SK-N-SH (cell line): ENCODE measurements around the gene SLC5A12. TPM values are rescaled to one million over a fixed set of nuclear protein-coding genes. Genes with fewer than 3 reads are reported as not detected.

Experiments
- CTCF ChIA-PET: fragments of 300-600, 350-600 bp; formaldehyde crosslinking; extraction: SDS; loops from one replicate; lab custom pipeline; 2021; lab: Yijun Ruan, JAX
- POLR2A ChIA-PET: fragments of 350-600 bp; sonication (Branson Sonifier 250); formaldehyde crosslinking; extraction: SDS; loops from one replicate; lab custom pipeline; 2020; ENCODE audit warnings: antibody characterized with exemption, inconsistent platforms; lab: Yijun Ruan, JAX
- DNase-seq: peaks from one replicate; pipeline ENCODE4 v3.0.0; 2012
- H2AFZ ChIP-seq: fragments of 200-600 bp; sonication (generic); 2 replicates; pipeline ENCODE4 v1.8.1; 2016; ENCODE audit warnings: antibody characterized with exemption, mild to moderate bottlenecking, low read depth
- H3F3A ChIP-seq: fragments of 200-600 bp; sonication (generic); replicated peaks from 2 replicates; pipeline ENCODE3; 2016; ENCODE audit warnings: antibody characterized with exemption, mild to moderate bottlenecking; ENCODE audit not compliant: insufficient read depth
- H3K27ac ChIP-seq, 2 experiments: fragments of 200-500 bp in 1 of 2; fragments of 200-600 bp in 1 of 2; sonication (Bioruptor generic) in 1 of 2; sonication (generic), shearing (Covaris generic) in 1 of 2; 2 replicates each; pipeline versions ENCODE4 v1.5.1 to v1.6.1; 2014 to 2016; ENCODE audit warnings: low read depth in 2 of 2, inconsistent platforms in 1 of 2, low read length in 1 of 2, mild to moderate bottlenecking in 1 of 2, mixed read lengths in 1 of 2
- H3K27me3 ChIP-seq: fragments of 200-600 bp; sonication (generic), shearing (Covaris generic); 2 replicates; pipeline ENCODE4 v1.6.1; 2016; ENCODE audit warnings: mixed run types; ENCODE audit not compliant: insufficient read depth
- H3K36me3 ChIP-seq, 2 experiments: fragments of 200-500 bp in 1 of 2; fragments of 200-600 bp in 1 of 2; sonication (Bioruptor generic) in 1 of 2; sonication (generic) in 1 of 2; replicated peaks in 1 of 2; 2 replicates each; pipeline versions ENCODE3 to v1.5.1; 2014 to 2016; ENCODE audit warnings: low read length in 1 of 2, mild to moderate bottlenecking in 1 of 2; ENCODE audit not compliant: insufficient read depth in 2 of 2, control insufficient read depth in 1 of 2
- H3K4me1 ChIP-seq, 2 experiments: fragments of 200-500 bp in 1 of 2; fragments of 200-600 bp in 1 of 2; sonication (Bioruptor generic) in 1 of 2; sonication (generic), shearing (Covaris generic) in 1 of 2; 2 replicates each; pipeline versions ENCODE4 v1.5.1 to v1.6.1; 2014 to 2016; ENCODE audit warnings: low read depth in 1 of 2, low read length in 1 of 2, mixed run types in 1 of 2; ENCODE audit not compliant: insufficient read depth in 2 of 2, control insufficient read depth in 1 of 2
- H3K4me2 ChIP-seq: fragments of 200-600 bp; sonication (generic), shearing (Covaris generic); 2 replicates; pipeline ENCODE4 v1.6.1; 2017; ENCODE audit warnings: mixed run types
- H3K4me3 ChIP-seq, 2 experiments: fragments of 200-500 bp in 1 of 2; fragments of 200-600 bp in 1 of 2; sonication (Bioruptor generic) in 1 of 2; sonication (generic), shearing (Covaris generic) in 1 of 2; 2 replicates each; pipeline versions ENCODE4 v1.5.1 to v1.8.1; 2014 to 2016; ENCODE audit warnings: low read depth in 2 of 2, inconsistent platforms in 1 of 2, low read length in 1 of 2, mild to moderate bottlenecking in 1 of 2, mixed read lengths in 1 of 2, moderate library complexity in 1 of 2
- H3K79me2 ChIP-seq: fragments of 200-600 bp; sonication (generic); 2 replicates; pipeline ENCODE4 v1.8.1; 2017; ENCODE audit warnings: mild to moderate bottlenecking; ENCODE audit not compliant: insufficient read depth
- H3K9ac ChIP-seq: fragments of 200-600 bp; sonication (generic); 2 replicates; pipeline ENCODE4 v1.6.1; 2017; ENCODE audit warnings: mixed run types
- H3K9me2 ChIP-seq: fragments of 200-600 bp; sonication (generic); 2 replicates; pipeline ENCODE4 v1.6.1; 2017; ENCODE audit warnings: mixed run types
- H3K9me3 ChIP-seq: fragments of 200-600 bp; sonication (generic); 2 replicates; pipeline ENCODE4 v1.6.1; 2017; ENCODE audit warnings: mixed run types, mild to moderate bottlenecking, moderate library complexity
- H4K20me1 ChIP-seq: fragments of 200-600 bp; sonication (generic); 2 replicates; pipeline ENCODE4 v1.6.1; 2017; ENCODE audit warnings: mild to moderate bottlenecking, mixed run types; ENCODE audit not compliant: insufficient read depth
- CTCF ChIP-seq: fragments of 200-600 bp; sonication (generic); IDR thresholded peaks from 2 replicates; pipeline ENCODE4 v1.6.1; 2017; ENCODE audit warnings: antibody characterized with exemption, mild to moderate bottlenecking, moderate library complexity
- FOSL2 ChIP-seq: IDR thresholded peaks from 2 replicates; pipeline ENCODE4 v1.4.0; 2012; ENCODE audit warnings: low read depth, mild to moderate bottlenecking, moderate library complexity, borderline replicate concordance
- FOXJ3 ChIP-seq: sonication (generic); formaldehyde crosslinking; IDR thresholded peaks from 2 replicates; pipeline ENCODE4 v1.5.1; 2020; ENCODE audit warnings: mild to moderate bottlenecking, missing genetic modification reagents
- FOXM1 ChIP-seq: IDR thresholded peaks from 2 replicates; pipeline ENCODE4 v1.4.0; 2012; ENCODE audit warnings: low read depth, mild to moderate bottlenecking
- GABPA ChIP-seq: IDR thresholded peaks from 2 replicates; pipeline ENCODE4 v1.4.0; 2012; ENCODE audit warnings: low read depth, mild to moderate bottlenecking
- GATA2 ChIP-seq: sonication (generic); formaldehyde crosslinking; IDR thresholded peaks from 2 replicates; pipeline ENCODE4 v1.5.0; 2020; ENCODE audit warnings: mild to moderate bottlenecking, missing genetic modification reagents
- IRF3 ChIP-seq: fragments of 150-350 bp; IDR thresholded peaks from 2 replicates; pipeline ENCODE4 v1.6.1; 2016; ENCODE audit warnings: mild to moderate bottlenecking, low read depth, low read length
- JUND ChIP-seq: IDR thresholded peaks from 2 replicates; pipeline ENCODE4 v1.4.0; 2012
- MAX ChIP-seq: IDR thresholded peaks from 2 replicates; pipeline ENCODE4 v1.4.0; 2012; ENCODE audit warnings: low read depth
- MEF2A ChIP-seq: IDR thresholded peaks from 2 replicates; pipeline ENCODE4 v1.4.0; 2012; ENCODE audit warnings: low read depth, borderline replicate concordance
- NFIC ChIP-seq: IDR thresholded peaks from 2 replicates; pipeline ENCODE4 v1.4.0; 2012; ENCODE audit warnings: borderline replicate concordance
- REST ChIP-seq: IDR thresholded peaks from 2 replicates; pipeline ENCODE4 v1.6.1; 2012; ENCODE audit warnings: mild to moderate bottlenecking, low read depth, low read length, moderate library complexity
- TCF12 ChIP-seq: IDR thresholded peaks from 2 replicates; pipeline ENCODE4 v1.4.0; 2012
- USF2 ChIP-seq: fragments of 150-350 bp; IDR thresholded peaks from 2 replicates; pipeline ENCODE4 v1.6.1; 2017; ENCODE audit warnings: antibody characterized with exemption, low read length, low read depth, borderline replicate concordance
- YY1 ChIP-seq: IDR thresholded peaks from 2 replicates; pipeline ENCODE4 v1.4.0; 2012; ENCODE audit warnings: low read depth, mild to moderate bottlenecking
- polyA plus RNA-seq, 3 experiments: library from polyadenylated mRNA; depleted of rRNA; stranded (reverse); fragments of >200 nt; gene quantifications; 2 replicates each; pipeline ENCODE4 v1.2.3, GENCODE V29; 2012

Gene SLC5A12
- polyA plus RNA-seq, 1 of the 3 experiments (the other 2 are of a cell fraction) = 0.03 TPM

- no peak for TF ChIP-seq IRF3
- no peak for TF ChIP-seq JUND
- TF ChIP-seq REST = no peak
- TF ChIP-seq TCF12 = no peak
- no peak for TF ChIP-seq NFIC
- no peak for TF ChIP-seq YY1
- no peak for TF ChIP-seq GABPA
- TF ChIP-seq GATA2 (CRISPR knock-in tag) = no peak
- TF ChIP-seq FOSL2 = no peak
- TF ChIP-seq, all 33 proteins: peak for 0
Observed at GRCh38 chr11:26719289-26719973, 2.4 kb downstream of the SLC5A12 start (continued).

GRCh38 chr11:26717771-26718170 is 4.1 kb downstream of the SLC5A12 start:
- ChIA-PET POLR2A (no interaction called here), CTCF (interaction anchor here (1.1 to 1.2 kb wide), 2 partner anchors 10 to 441 kb away, joined by 3 to 4 read pairs; no protein-coding TSS in a partner anchor)
- Histone ChIP-seq H3F3A (no peaks in the 10 kb centered on the region), H3K9me3 (no peaks in the 10 kb centered on the region), H3K36me3 (no peaks in the 10 kb centered on the region), H3K4me3 (no peak overlapping the region), H3K27ac (no peak overlapping the region), H3K9ac (no peak overlapping the region), H4K20me1 (no peaks in the 10 kb centered on the region), H3K27me3 (no peaks in the 10 kb centered on the region), H3K4me1 (no peaks in the 10 kb centered on the region), H3K4me2 (no peak overlapping the region), H2AFZ (no peak overlapping the region), H3K9me2 (no peaks in the 10 kb centered on the region), H3K79me2 (no peaks in the 10 kb centered on the region)
- DNase-seq = no peak
- TF ChIP-seq CTCF (no peak), USF2 (no peak), FOXM1 (no peak), FOXJ3 (CRISPR knock-in tag) (no peak), MEF2A (no peak), MAX (no peak)
